HEK293 (cell line): Measurements from ENCODE around the gene CTBP2.
A peak's percentile ranks its signal among the peaks of the same experiment; 100 is the strongest.

Experiments used
- CTCF ChIA-PET: fragments of 350-600 bp; formaldehyde crosslinking; extraction: SDS; loops from one replicate; lab custom pipeline; 2021; ENCODE audit warnings: antibody characterized with exemption; lab: Yijun Ruan, JAX
- POLR2A ChIA-PET: fragments of 300-600 bp; formaldehyde crosslinking; extraction: SDS; loops from one replicate; lab custom pipeline; 2020; ENCODE audit warnings: antibody characterized with exemption, inconsistent platforms; lab: Yijun Ruan, JAX
- H3K27ac ChIP-seq: fragments of 200-500 bp; sonication (Bioruptor generic); 2 replicates; pipeline ENCODE4 v1.5.1; 2014; ENCODE audit warnings: low read depth, low read length, control low read depth, inconsistent platforms; ENCODE audit errors: extremely low read depth
- H3K36me3 ChIP-seq, 2 experiments: fragments of 200-500 bp in 1 of 2; sonication (Bioruptor generic) in 1 of 2; 1 replicate in 1 of 2; 2 replicates in 1 of 2; pipeline ENCODE4 v1.5.1; 2014 to 2017; ENCODE audit warnings: inconsistent platforms in 2 of 2, low read length in 2 of 2; ENCODE audit not compliant: control insufficient read depth in 2 of 2, insufficient read depth in 1 of 2
- H3K4me1 ChIP-seq: fragments of 200-500 bp; sonication (Bioruptor generic); 2 replicates; pipeline ENCODE4 v1.5.1; 2014; ENCODE audit warnings: mild to moderate bottlenecking, low read length, inconsistent platforms; ENCODE audit not compliant: control insufficient read depth, insufficient read depth
- H3K4me3 ChIP-seq: 2 replicates; pipeline ENCODE4 v1.5.1; 2011; ENCODE audit warnings: low read depth, mild to moderate bottlenecking, control low read depth, low read length, moderate library complexity
- H3K9me3 ChIP-seq: fragments of 200-500 bp; sonication (Bioruptor generic); 2 replicates; pipeline ENCODE4 v1.5.1; 2014; ENCODE audit warnings: low read depth, low read length, inconsistent platforms; ENCODE audit not compliant: control insufficient read depth, insufficient read depth
- GLIS1 ChIP-seq: fragments of 450-650 bp; formaldehyde crosslinking; IDR thresholded peaks from 2 replicates; pipeline ENCODE4 v1.5.1; 2016; ENCODE audit warnings: missing biosample characterization, missing genetic modification characterization
- SCRT2 ChIP-seq: fragments of 450-650 bp; formaldehyde crosslinking; IDR thresholded peaks from 2 replicates; pipeline ENCODE4 v1.5.1; 2016; ENCODE audit warnings: missing biosample characterization, missing genetic modification characterization
- ZBTB7A ChIP-seq: fragments of 450-650 bp; formaldehyde crosslinking; IDR thresholded peaks from 2 replicates; pipeline ENCODE4 v1.5.1; 2016; ENCODE audit warnings: low read depth, missing biosample characterization, missing genetic modification characterization
- ZFP3 ChIP-seq: fragments of 450-650 bp; formaldehyde crosslinking; IDR thresholded peaks from 2 replicates; pipeline ENCODE4 v1.5.1; 2016; ENCODE audit warnings: low read depth, missing biosample characterization, missing genetic modification characterization
- ZNF140 ChIP-seq: fragments of 450-650 bp; formaldehyde crosslinking; IDR thresholded peaks from 2 replicates; pipeline ENCODE4 v1.5.1; 2016; ENCODE audit warnings: missing biosample characterization, missing genetic modification characterization
- ZNF19 ChIP-seq: fragments of 450-650 bp; formaldehyde crosslinking; IDR thresholded peaks from 2 replicates; pipeline ENCODE4; 2016; ENCODE audit warnings: missing biosample characterization, missing genetic modification characterization, low read depth
- ZNF350 ChIP-seq: fragments of 450-650 bp; formaldehyde crosslinking; IDR thresholded peaks from 2 replicates; pipeline ENCODE4 v1.5.0; 2017; ENCODE audit warnings: missing biosample characterization, mild to moderate bottlenecking, missing genetic modification characterization
- ZNF366 ChIP-seq: fragments of 450-650 bp; formaldehyde crosslinking; conservative IDR thresholded peaks from 2 replicates; pipeline ENCODE4 v1.5.1; 2016; ENCODE audit warnings: missing biosample characterization, missing genetic modification characterization
- ZNF518A ChIP-seq: fragments of 450-650 bp; formaldehyde crosslinking; conservative IDR thresholded peaks from 2 replicates; pipeline ENCODE4 v1.5.1; 2016; ENCODE audit warnings: low read depth, missing biosample characterization, missing genetic modification characterization
- ZNF521 ChIP-seq: fragments of 450-650 bp; formaldehyde crosslinking; IDR thresholded peaks from 2 replicates; pipeline ENCODE4 v1.5.1; 2017; ENCODE audit warnings: missing biosample characterization, mild to moderate bottlenecking, missing genetic modification characterization
- ZSCAN16 ChIP-seq: fragments of 450-650 bp; formaldehyde crosslinking; IDR thresholded peaks from 2 replicates; pipeline ENCODE4 v1.5.1; 2016; ENCODE audit warnings: missing biosample characterization, missing genetic modification characterization
- TF ChIP-seq, protein P1 (sequence below): fragments of 450-650 bp; formaldehyde crosslinking; IDR thresholded peaks from 2 replicates; pipeline ENCODE4 v1.5.1; 2016; ENCODE audit warnings: missing biosample characterization, missing genetic modification characterization

The CTBP2 gene

DNA sequence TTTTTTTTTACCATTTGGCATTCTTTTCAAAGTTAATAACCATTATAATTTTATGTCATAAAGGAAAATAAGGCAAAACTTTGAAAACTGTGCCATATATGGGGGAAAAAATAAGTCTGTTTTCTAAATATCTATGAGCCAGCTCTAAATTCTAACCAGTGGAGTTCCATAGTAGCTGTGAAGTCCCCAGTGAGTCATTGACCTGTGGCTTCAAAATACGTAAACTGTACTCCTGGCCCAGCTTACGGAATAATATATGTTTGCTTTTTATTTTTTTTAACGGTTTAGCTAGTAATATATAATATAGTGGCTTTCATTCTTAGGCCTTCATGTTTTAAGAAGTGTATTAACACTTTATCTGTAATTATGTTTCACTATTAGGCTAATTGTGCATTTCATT lies 197.9 kb downstream of the CTBP2 start:
- ChIA-PET POLR2A (interaction anchor here (0.6 to 1.0 kb wide), 2 partner anchors 46 to 71 kb away, joined by 3 to 4 read pairs; no protein-coding TSS in a partner anchor), CTCF (no interaction called here)
- Histone ChIP-seq H3K36me3 (peaks cover 7 to 14% of the 10 kb centered on the region in 2 experiments; a peak in 2 of 3 replicates), H3K4me3 (no peak overlapping the region), H3K27ac (no peak overlapping the region)
- TF ChIP-seq ZNF518A (no peak), SCRT2 (tag by site-specific recombination) (peak; percentile 65)
- TF ChIP-seq, all 188 proteins: peak for 1
- H3K9me3 ChIP-seq: no peaks in the 10 kb centered on the region
- H3K4me1 ChIP-seq: peaks cover 18% of the 10 kb centered on the region; the same call in 1 of the 2 replicates

- no peak overlapping the region for H3K4me3 ChIP-seq
- CTCF ChIA-PET: interaction anchor here (0.7 to 1.2 kb wide), 2 partner anchors 125 to 220 kb away, joined by 4 read pairs; no protein-coding TSS in a partner anchor
- POLR2A ChIA-PET: no interaction called here
- H3K27ac ChIP-seq: no peak overlapping the region
- TF ChIP-seq ZNF521 (no peak), ZNF350 (tag by site-specific recombination) (no peak), ZNF140 (tag by site-specific recombination) (no peak), ZFP3 (tag by site-specific recombination) (peak; percentile 9; the same call in 1 of the 2 replicates), ZNF19 (no peak), ZBTB7A (no peak), GLIS1 (no peak), ZNF366 (tag by site-specific recombination) (no peak)
- TF ChIP-seq, protein P1, sequence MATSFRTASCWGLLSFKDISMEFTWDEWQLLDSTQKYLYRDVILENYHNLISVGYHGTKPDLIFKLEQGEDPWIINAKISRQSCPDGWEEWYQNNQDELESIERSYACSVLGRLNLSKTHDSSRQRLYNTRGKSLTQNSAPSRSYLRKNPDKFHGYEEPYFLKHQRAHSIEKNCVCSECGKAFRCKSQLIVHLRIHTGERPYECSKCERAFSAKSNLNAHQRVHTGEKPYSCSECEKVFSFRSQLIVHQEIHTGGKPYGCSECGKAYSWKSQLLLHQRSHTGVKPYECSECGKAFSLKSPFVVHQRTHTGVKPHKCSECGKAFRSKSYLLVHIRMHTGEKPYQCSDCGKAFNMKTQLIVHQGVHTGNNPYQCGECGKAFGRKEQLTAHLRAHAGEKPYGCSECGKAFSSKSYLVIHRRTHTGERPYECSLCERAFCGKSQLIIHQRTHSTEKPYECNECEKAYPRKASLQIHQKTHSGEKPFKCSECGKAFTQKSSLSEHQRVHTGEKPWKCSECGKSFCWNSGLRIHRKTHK (tag by site-specific recombination): no peak
- peaks cover 0 to 4% of the 10 kb centered on the region in 2 experiments; a peak in 1 of 3 replicates for H3K36me3 ChIP-seq
- H3K4me1 ChIP-seq: peaks cover 22% of the 10 kb centered on the region; the same call in 1 of the 2 replicates
- no peaks in the 10 kb centered on the region for H3K9me3 ChIP-seq
These were observed 199.2 kb downstream of the CTBP2 start for GRCh38 chr10:124961248-124961570.

DNA sequence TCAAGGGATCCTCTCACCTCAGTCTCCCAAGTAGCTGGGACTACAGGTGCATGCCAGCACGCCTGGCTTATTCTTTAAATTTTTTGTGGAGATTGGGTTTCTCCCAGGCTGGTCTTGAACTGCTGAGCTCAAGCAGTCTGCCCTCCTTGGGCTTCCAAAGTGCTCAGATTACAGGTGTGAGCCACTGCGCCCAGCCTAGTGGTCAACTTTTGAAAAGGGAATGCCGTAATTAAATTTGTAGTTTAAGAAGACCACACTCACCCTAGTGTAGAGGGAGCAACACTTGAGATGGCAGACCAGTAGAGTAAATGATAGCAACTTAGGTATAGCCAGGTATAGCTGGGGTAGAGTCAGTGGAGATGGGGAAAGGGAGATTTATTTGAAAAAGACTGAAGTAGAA lies 200.8 kb downstream of the CTBP2 start:
- Histone ChIP-seq H3K4me3 (no peak overlapping the region), H3K36me3 (no peaks in the 10 kb centered on the region; a peak in 1 of 3 replicates), H3K4me1 (peaks cover 29% of the 10 kb centered on the region), H3K9me3 (no peaks in the 10 kb centered on the region), H3K27ac (no peak overlapping the region)
- TF ChIP-seq ZSCAN16 (tag by site-specific recombination) (0 out of 2 replicates have a peak, but pooled peaks have one; percentile 23), ZNF366 (tag by site-specific recombination) (no peak)
- CTCF ChIA-PET: interaction anchor here (1.1 kb wide), 1 partner anchor 12 kb away, joined by 5 read pairs; no protein-coding TSS in a partner anchor
- POLR2A ChIA-PET: no interaction called here
